NCI-H1092 treated with DMSO at 0.1 percent for 48 hours (cell line): ENCODE data around the gene FPR2.
"Not testable (repeated sequence)": the region's sequence is repeated elsewhere in the genome, so short reads cannot be mapped to it uniquely, and the experiment has no call there.

Experiments used
- DNase-seq: peaks from one replicate; lab custom pipeline; 2025; lab: John Stamatoyannopoulos, UW

FPR2 gene

DNA sequence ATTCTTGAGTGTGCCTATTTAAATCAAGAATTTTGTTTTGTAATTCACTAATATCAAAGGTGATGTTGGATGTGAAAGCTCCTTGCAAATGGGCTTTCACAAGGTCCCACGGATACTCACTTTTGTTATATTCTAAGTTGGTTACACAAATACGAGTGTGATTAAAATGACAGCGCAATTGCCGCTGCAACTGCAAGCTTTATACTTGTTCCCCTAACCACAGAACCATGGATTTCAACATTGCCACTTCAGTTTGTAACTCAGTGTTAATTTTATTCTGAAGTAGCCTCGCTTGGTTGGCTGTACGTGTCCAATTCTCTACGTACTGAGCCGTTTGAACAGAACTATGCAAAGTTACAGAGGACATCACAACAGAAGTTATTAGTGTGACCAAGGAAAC is 44.4 kb downstream of the FPR2 start:
- DNase-seq: not testable (repeated sequence)

DNA sequence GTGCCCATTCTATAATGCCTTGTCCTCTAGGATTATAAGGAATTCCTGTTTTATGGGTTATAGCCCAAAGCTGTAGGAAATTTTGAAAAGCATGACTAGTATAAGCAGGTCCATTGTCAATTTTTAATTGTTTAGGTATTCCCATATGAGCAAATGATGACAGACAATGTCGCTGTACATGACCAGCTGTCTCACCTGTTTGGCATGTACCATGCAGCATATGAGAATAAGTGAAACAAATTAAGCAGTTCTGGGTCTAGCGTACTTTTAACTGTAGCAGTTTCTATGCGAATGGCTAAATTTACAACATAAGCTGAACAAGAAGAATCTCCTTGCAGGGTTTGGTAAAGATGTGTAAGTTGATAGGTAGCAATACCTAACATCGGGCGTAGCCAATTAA is 45.6 kb downstream of the FPR2 start:
- DNase-seq: not testable (repeated sequence)

DNA sequence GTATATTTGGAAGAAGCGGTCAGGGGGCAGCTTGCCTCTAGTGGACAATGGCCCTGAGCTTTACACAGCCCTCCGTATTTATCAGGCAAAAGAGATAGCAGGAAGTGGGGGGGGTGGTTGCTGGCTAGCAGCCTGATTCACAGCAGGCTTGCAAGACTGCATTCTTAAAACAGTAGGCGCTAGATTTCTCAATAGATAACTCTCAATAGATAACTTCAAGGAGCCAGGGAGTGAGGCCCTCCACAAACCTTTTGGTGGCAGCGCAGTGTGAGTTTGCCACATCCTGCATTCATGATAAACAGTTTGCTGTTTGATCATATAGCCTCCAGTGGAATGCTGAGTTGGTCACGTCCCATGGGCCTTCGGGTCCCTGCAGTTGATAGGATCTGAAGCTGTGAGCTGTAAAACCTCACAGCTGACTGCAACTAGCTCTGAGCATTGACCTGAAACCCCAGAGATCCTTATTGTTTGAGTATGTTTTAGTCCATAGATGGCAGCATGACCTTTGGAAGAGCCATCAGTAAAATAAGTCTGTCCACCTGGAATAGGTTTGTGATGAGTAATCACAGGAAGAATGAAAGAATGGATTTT is 46.2 kb downstream of the FPR2 start:
- no peak for DNase-seq

DNA sequence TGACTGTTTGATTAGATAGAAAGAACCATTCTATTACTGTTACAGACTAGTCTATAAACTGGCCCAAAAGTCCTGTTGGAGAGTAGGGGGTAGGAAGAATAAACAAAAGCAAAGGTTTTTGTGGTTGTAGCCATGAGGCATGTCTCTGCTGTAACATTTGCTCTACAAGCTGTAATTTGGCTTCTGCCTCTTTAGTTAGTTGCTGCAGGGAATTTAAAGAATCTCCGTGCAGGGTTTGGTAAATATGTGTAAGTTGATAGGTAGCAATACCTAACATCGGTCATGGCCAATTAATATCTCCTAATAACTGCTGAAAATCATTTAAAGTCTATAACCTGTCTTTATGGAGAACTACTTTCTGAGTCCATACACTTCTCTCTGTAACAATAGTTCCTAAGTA is 46.9 kb downstream of the FPR2 start:
- DNase-seq: no peak

DNA sequence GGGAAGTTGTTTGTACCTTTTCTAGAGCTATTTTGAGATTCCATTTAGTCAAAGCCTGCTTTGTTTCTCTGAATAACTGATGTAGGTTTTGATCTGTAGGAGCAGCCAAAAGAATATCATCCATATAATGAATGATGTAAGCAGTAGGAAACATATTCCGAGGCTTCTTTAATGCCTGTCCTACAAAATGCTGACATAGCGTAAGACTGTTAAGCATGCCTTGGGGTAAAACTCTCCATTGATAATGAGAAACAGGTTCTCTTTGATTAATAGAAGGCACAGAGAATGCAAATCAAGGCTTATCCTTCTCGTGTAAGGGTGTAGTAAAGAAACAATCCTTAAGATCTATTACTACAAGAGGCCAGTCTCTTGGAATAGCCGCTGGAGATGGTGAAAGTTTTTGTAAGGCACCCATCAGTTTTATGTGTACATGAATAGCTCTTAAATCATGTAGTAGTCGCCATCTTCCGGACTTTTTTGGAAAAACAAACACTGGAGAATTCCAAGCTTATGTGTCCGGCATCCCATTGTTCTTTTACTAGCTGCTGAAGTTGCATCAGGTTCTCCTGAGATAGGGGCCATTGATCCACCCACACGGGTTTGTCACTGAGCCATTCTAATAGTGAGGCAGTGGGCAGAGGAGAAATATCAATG is 47.5 kb downstream of the FPR2 start:
- no peak for DNase-seq

DNA sequence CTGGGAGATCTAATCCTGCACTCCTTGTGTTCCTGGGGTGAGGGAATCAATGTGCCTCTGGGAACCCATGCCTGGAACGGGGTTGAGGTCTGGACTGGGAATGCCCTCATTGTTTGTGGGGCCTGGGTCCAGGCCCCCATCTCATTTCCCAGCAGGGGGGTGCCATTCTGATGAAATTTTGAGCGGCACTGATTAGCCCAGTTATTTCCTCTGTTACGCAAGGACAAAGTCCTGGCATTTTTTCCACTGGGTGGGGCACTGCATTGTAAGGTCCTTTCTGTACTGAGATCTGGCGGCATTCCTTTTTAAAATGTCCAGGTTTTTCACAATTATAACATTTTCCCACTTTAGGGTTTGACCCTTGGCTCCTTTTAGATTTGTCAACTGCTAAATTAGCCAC is 48.8 kb downstream of the FPR2 start:
- DNase-seq: no peak

DNA sequence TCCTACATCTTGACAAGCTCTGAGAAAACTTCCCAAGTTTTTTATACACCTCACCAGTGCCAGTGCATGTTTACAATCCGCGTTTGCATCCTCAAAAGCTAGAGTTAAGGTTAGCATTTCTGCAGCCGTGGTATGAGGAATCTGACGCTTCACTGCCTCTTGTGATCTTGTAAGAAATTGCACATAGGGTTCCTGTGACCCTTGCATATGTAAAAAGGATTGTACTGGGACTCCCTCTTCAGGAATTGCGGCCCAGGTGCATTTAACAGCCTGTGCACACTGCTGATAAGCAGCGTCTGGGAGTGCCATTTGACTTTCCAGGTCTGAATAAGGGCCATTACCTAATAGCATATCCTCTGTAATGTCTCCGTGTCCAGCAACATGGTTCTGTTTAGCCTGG is 49.2 kb downstream of the FPR2 start:
- no peak for DNase-seq

DNA sequence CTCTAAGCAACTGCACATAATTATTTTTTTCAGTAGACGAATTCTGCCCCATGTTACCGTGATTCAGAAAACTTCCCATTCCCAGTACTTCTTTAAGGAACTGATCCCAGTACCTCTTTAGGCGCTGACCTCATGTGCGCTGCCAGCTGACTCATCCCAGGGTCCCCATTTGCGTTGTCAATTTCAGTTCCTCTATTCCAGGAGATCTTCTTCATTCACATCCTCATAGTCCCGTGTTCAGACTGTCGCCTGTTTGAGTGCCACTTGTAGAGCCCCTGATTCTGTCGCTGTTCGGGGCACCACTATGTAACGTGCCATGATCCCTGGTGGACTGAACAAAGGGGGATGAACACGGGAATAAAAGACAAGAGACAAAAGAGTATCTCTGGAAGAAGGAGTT is 50.4 kb downstream of the FPR2 start:
- DNase-seq: no peak

DNA sequence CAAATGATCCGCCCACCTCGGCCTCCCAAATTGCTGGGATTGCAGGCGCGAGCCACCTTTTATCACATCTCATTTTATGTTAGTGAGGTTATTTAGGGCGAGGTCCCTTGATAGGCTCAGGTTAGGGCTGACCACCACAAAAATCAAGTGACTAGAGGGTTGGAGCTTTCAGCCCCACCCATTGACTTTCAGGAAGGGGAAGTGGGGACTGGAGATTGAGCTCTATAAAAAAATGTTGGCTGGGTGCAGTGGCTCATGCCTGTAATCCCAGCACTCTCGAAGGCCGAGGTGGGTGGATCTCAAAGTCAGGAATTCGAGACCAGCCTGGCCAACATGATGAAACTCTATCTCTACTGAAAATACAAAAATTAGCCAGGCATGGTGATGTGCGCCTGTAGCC is 54.1 kb downstream of the FPR2 start:
- DNase-seq: no peak

DNA sequence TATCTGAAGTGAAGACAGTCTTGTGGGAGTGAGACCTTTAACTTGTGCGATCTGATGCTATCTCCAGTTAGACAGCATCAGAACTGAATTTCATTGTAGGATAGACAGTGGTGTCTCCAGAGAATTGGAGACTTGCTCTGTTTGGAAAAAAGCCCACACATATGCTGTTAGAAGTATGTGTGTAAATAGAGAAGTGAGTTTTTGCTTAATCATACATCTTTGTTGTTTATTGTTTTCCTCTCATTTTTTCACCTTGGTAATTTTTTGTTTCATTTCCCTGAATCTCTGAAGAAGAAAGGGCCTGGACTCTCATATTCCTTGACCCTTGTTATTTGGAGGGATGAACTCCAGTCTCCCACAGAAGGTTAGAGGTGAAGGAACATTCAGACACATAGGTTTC is 55.7 kb downstream of the FPR2 start:
- no peak for DNase-seq

DNA sequence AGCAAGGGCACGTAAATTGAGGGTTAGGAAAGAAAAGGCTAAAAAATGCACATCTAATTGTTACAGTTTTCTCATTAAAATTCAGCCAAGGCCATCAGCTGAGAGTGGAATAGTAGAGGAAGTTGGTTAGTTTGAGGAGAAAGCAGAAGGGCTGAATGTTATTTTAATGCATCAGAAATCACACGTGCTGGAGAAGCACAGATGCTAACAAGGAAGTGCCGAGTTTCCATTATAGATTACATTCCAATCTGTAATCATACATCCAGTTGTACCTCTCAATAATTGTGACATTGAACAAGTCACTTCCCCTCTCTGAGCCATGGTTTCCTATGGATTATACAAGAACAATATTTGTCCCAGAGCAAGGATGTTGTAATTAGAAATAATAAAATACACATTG is 59.0 kb downstream of the FPR2 start:
- no peak for DNase-seq
